NCI-H524 treated with DMSO at 0.1 percent for 48 hours (cell line): ENCODE results near the gene JMJD8.

Source experiments
- DNase-seq: peaks from one replicate; lab custom pipeline; 2025; lab: John Stamatoyannopoulos, UW

The JMJD8 gene

GRCh38 chr16:684071-684794, at the start of gene JMJD8:
JMJD8 (minus strand) TSS chr16:684334; CDS start chr16:684319, 15 bp downstream.
- DNase-seq: peak; percentile 63

- DNase-seq: no peak
Measured at GRCh38 chr16:733382-734207, 49.5 kb upstream of the JMJD8 start.

- no peak for DNase-seq
Measured at GRCh38 chr16:732936-733335, 48.8 kb upstream of the JMJD8 start.

GRCh38 chr16:732332-732731, 48.2 kb upstream of the JMJD8 start:
- DNase-seq: no peak

- DNase-seq: no peak
Measured at GRCh38 chr16:730666-731509, 46.8 kb upstream of the JMJD8 start.

- no peak for DNase-seq
Measured at GRCh38 chr16:729768-730665, 45.9 kb upstream of the JMJD8 start.

GRCh38 chr16:728890-729744, 45.0 kb upstream of the JMJD8 start:
- DNase-seq: no peak

- no peak for DNase-seq
Measured at GRCh38 chr16:728131-728889, 44.2 kb upstream of the JMJD8 start.

GRCh38 chr16:727291-727977, 43.3 kb upstream of the JMJD8 start:
- no peak for DNase-seq

GRCh38 chr16:726438-727290, 42.5 kb upstream of the JMJD8 start, which contains the start of the genes CCDC78 and HAGHL:
CCDC78 (minus strand) TSS chr16:726443; CDS start chr16:726367, 76 bp downstream.
HAGHL (plus strand) TSS chr16:727106; CDS start chr16:727510, 404 bp downstream.
- DNase-seq: no peak

- DNase-seq: no peak
Measured at GRCh38 chr16:726188-726437, 42.0 kb upstream of the JMJD8 start.

GRCh38 chr16:725463-726187, 41.5 kb upstream of the JMJD8 start:
- DNase-seq: no peak

- DNase-seq: no peak
Measured at GRCh38 chr16:725041-725376, 40.9 kb upstream of the JMJD8 start.

- no peak for DNase-seq
Measured at GRCh38 chr16:724188-725040, 40.3 kb upstream of the JMJD8 start.

GRCh38 chr16:723695-724094, 39.6 kb upstream of the JMJD8 start:
- no peak for DNase-seq

GRCh38 chr16:722835-723633, 38.9 kb upstream of the JMJD8 start:
- DNase-seq: no peak
